GM21367 (cell line): Measurements from ENCODE around the gene RHD.
A peak's percentile ranks its signal among the peaks of the same experiment; 100 is the strongest.
"Not testable (repeated sequence)": the region's sequence is repeated elsewhere in the genome, so short reads cannot be mapped to it uniquely, and the experiment has no call there.

Experiments
- ATAC-seq: cut with Tn5 transposase; IDR thresholded peaks from one replicate; pipeline ENCODE4 v1.9.1; 2021; ENCODE audit not compliant: unreplicated experiment

Gene RHD

GRCh38 chr1:25302330-25302729 lies 30.0 kb downstream of the RHD start:
- not testable (repeated sequence) for ATAC-seq

- ATAC-seq: not testable (repeated sequence)
Observed at GRCh38 chr1:25304936-25305335, 32.6 kb downstream of the RHD start.

GRCh38 chr1:25308168-25308567 lies 35.9 kb downstream of the RHD start:
- ATAC-seq: not testable (repeated sequence)

GRCh38 chr1:25309085-25309484 lies 36.8 kb downstream of the RHD start:
- not testable (repeated sequence) for ATAC-seq

GRCh38 chr1:25309486-25309885 lies 37.2 kb downstream of the RHD start:
- not testable (repeated sequence) for ATAC-seq

DNA sequence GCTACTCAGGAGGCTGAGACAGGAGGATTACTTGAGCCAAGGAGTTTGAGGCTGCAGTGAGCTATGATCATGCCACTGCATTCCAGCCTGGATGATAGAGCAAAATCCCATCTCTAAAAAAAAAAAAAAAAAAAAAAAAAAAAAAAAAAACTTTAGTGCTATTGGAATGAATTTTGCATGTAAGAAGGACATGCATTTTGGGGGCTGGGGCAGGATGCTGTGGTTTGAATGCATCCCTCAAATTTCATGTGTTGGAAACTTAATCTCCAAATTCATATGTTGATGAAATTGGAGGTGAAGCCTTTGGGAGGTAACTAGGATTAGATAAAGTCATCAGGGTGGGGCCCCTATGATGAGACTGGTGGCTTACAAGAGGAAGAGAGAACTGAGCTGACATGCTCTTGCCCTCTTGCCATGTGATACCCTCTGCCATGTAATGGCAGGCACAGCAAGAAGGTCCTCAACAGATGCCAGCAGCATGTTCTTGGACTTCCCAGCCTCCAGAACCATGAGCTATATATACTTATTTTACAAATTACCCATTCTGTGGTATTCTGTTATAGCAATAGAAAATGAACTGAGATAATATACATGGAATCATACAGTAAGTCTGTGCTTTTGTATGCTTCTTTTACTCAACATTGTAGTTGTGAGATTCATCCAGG lies 40.6 kb downstream of the RHD start:
- not testable (repeated sequence) for ATAC-seq

DNA sequence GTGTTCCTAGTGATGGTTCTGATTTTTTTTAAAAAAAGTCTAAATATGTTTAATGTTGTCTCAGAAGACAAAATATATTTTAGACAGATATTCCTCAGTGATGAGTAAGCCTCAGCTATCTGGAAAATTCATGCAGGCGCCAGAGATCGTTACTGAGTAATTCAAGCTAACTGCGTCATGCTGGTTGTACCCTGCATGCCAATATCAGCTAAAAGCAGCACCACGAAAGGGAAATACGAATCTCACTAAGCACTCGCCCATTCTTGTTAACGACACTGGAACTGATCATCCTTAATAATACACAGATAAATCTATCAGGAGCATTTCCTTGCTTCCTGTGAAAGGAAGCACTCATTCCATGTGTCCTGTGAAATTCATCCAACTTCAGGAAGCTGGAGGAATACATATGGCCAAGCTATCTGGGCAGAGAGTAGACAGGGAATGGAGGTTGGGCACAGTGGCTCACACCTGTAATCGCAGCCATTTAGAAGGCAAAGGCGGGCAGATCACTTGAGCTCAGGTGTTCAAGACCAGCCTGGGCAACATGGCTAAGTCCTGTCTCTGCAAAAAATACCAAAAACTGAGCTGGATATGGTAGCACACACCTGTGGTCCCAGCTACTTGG lies 48.1 kb downstream of the RHD start:
- not testable (repeated sequence) for ATAC-seq

DNA sequence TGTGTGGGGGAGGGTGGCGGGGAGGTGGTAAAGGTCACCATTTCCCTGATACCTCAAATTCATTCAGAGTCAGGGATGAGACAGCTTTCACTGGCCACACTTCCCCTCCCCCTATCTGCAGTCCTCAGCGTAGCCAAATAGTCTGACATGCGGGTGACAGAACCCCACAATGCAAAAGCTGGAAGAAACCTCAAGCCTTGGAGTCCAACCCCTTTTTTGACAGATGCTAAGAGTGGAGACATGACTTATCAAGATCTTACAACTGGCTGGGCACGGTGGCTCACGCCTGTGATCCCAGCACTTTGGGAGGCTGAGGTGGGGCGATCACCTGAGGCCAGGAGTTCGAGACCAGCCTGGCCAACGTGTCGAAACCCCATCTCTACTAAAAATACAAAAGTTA lies 49.8 kb downstream of the RHD start:
- not testable (repeated sequence) for ATAC-seq

- ATAC-seq: not testable (repeated sequence)
Observed at GRCh38 chr1:25324407-25324806, 52.1 kb downstream of the RHD start.

- not testable (repeated sequence) for ATAC-seq
Observed at GRCh38 chr1:25327864-25328790, 55.8 kb downstream of the RHD start.

DNA sequence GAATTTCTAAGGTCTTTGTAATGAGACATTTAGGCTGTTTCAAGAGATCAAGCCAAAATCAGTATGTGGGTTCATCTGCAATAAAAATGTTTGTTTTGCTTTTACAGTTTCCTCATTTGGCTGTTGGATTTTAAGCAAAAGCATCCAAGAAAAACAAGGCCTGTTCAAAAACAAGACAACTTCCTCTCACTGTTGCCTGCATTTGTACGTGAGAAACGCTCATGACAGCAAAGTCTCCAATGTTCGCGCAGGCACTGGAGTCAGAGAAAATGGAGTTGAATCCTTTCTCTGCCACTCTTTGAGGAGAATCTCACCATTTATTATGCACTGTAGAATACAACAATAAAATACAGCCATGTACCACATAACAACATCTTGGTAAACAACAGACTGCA lies 56.5 kb downstream of the RHD start:
- not testable (repeated sequence) for ATAC-seq

DNA sequence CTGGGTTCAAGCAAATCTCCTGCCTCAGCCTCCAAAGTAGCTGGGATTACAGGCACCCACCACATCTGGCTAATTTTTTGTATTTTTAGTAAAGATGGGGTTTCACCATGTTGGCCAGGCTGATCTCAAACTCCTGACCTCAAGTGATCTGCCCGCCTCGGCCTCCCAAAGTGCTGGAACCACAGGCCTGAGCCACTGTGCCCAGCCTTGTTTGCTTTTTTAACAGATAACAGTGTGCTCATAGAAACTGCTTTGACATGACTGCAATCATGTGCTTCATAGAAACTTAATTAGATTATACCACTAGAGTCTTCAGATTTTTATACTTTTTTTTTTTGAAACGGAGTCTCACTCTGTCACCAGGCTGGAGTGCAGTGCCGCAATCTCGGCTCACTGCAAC lies 57.0 kb downstream of the RHD start:
- ATAC-seq: not testable (repeated sequence)

DNA sequence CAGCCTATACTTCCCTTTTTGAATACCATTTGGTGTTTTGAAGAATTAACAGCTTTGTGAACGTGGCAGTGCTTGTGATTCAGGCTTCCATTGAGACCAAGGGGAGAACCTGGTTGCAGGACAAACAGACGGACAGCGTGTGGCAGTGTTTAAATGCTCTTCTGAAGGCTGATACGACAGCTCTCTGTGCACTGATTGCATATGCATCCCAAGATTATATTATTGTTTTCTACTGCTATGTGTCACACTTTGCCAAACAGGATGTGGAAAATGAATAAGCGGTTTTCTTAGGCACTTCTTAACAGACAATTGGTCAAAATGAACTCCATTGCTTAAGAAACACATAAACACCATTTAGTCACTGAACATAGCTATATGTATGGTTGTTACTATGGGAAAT lies 57.6 kb downstream of the RHD start:
- ATAC-seq: not testable (repeated sequence)

DNA sequence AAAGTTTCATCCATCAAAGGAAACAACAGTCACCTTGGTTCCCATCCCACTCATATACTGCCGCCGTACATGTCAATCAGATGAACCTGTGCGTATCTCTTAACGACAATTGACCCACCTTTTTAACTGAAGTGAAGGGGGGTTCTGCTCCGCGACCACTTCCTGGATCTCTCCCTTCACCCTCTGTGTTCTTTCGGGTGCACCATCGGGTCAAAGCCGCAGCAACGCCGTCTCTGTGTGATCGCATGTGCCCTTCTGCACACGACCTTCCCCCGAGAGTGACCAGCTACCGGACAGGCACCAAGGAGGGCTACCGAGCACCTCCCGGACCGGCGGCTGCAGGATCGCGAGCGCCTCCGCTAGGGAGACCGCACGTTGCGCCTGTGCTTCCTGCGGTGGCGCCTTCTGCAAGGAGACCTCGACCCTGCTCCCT lies 64.6 kb downstream of the RHD start:
- not testable (repeated sequence) for ATAC-seq

GRCh38 chr1:25337483-25338187 lies 65.3 kb downstream of the RHD start:
- ATAC-seq: peak; percentile 22

DNA sequence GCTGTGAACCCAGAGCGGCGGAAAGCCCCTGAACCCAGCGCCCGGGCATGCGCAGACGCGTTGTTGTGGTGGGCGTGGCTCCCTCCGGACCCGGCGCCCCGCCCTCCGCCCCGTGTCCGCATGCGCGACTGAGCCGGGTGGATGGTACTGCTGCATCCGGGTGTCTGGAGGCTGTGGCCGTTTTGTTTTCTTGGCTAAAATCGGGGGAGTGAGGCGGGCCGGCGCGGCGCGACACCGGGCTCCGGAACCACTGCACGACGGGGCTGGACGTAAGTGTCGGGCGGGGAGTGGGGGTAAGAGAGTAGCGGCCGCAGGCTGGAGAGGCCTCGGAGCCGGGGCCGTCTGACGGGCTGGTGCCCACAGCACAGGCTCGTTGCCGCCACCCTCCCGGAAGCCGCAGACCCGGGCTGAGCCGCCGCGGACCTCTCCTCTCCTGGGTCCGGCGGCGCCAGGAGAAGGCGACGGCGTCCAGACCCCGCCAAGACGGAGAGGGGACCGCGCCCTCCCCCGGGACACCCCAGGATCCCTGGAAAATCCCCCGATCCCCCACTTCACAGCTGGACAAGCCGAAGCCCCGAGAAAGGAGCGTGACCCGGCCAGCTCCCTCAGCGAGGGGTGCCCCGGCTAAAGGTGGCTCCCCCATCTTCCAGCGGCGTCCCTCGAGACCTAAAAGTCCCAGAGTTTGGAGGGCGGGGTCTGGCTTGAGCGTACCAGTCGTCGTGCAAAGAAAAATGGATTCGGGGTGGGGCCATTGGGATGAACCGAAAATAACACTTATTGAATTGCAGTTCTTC lies 66.1 kb downstream of the RHD start, which contains the start of gene TMEM50A:
Gene TMEM50A, plus strand, starts transcription at position 147 of the 794 bp plus-strand sequence. CDS start 2,153 bp downstream, outside the sequence.
- peak; percentile 63 for ATAC-seq

GRCh38 chr1:25338986-25339385 lies 66.7 kb downstream of the RHD start:
- ATAC-seq: no peak

DNA sequence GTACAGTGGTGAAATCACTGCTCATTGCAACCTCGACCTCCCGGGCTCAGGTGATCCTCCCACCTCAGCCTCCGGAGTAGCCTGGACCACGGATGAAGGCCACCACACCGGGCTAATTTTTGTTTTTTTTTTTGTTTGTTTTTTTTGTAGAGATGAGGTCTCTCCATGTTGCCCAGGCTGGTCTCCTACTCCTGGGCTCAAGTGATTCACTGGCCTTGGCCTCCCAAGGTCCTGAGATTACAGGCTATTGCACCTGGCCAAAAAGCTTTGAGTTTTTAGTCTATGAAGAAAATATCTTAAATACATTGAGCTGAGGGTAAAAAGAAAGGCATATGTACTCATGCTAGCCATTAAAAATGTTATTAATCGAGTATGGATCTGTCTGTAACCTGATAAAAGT lies 69.4 kb downstream of the RHD start:
- ATAC-seq: no peak

GRCh38 chr1:25342846-25343245 lies 70.5 kb downstream of the RHD start:
- ATAC-seq: no peak

GRCh38 chr1:25343872-25344271 lies 71.6 kb downstream of the RHD start:
- ATAC-seq: no peak
